Panc1 (cell line): ENCODE results near the gene TMC3. TPM values are rescaled to one million over a fixed set of nuclear protein-coding genes. Genes with fewer than 3 reads are reported as not detected.

Experiments
- ATAC-seq: fragments of 200-7000 bp; cut with Tn5 transposase; 2 replicates; pipeline ENCODE4 v1.9.1; 2020; ENCODE audit warnings: mild to moderate bottlenecking, moderate library complexity
- BruUV-seq: library from RNA; stranded (reverse); fragments of 400-500 nt; replicated peaks from 2 replicates; lab custom pipeline; 2021; lab: Mats Ljungman, UMichigan
- CTCF ChIA-PET: fragments of 300-600 bp; sonication (Branson Sonifier 250); formaldehyde crosslinking; loops from one replicate; lab custom pipeline; 2022; ENCODE audit warnings: antibody characterized with exemption; lab: Charles Lee
- POLR2A ChIA-PET: fragments of 300-600 bp; sonication (Branson Sonifier 250); formaldehyde crosslinking; loops from one replicate; lab custom pipeline; 2022; ENCODE audit warnings: antibody characterized with exemption; lab: Charles Lee
- DNase-seq: peaks from one replicate; pipeline ENCODE4 v3.0.0-alpha.2; 2010; ENCODE audit warnings: low read depth, low spot score
- H3K27ac ChIP-seq: 2 replicates; pipeline ENCODE4 v1.5.1; 2011; ENCODE audit warnings: mild to moderate bottlenecking, low read length, inconsistent platforms
- H3K27me3 ChIP-seq: fragments of 200-500 bp; sonication (Bioruptor generic); 2 replicates; pipeline ENCODE4 v1.6.0; 2014; ENCODE audit warnings: low read length, inconsistent platforms; ENCODE audit not compliant: control insufficient read depth, insufficient read depth
- H3K36me3 ChIP-seq: fragments of 200-500 bp; sonication (Bioruptor generic); 2 replicates; pipeline ENCODE4 v1.5.1; 2014; ENCODE audit warnings: inconsistent platforms, mild to moderate bottlenecking, low read length, moderate library complexity; ENCODE audit not compliant: control insufficient read depth, insufficient read depth
- H3K4me1 ChIP-seq: 2 replicates; pipeline ENCODE4 v1.5.1; 2011; ENCODE audit warnings: inconsistent platforms, mild to moderate bottlenecking, low read length, moderate library complexity; ENCODE audit not compliant: control insufficient read depth, insufficient read depth
- H3K4me3 ChIP-seq, 2 experiments: 2 replicates each; pipeline ENCODE4 v1.5.1; 2011 to 2012; ENCODE audit warnings: low read depth in 2 of 2, low read length in 2 of 2, mild to moderate bottlenecking in 2 of 2, inconsistent platforms in 1 of 2, moderate library complexity in 1 of 2
- H3K9me3 ChIP-seq: fragments of 200-500 bp; sonication (Bioruptor generic); 2 replicates; pipeline ENCODE4 v1.5.1; 2014; ENCODE audit warnings: low read depth, mild to moderate bottlenecking, inconsistent platforms, low read length, moderate library complexity; ENCODE audit not compliant: control insufficient read depth, insufficient read depth
- POLR2AphosphoS5 ChIP-seq: IDR thresholded peaks from 2 replicates; pipeline ENCODE4 v1.6.1; 2012; ENCODE audit warnings: mild to moderate bottlenecking, low read depth, low read length, moderate library complexity
- REST ChIP-seq, 2 experiments: IDR thresholded peaks; 2 replicates each; pipeline ENCODE4 v1.6.1; 2011 to 2012; ENCODE audit warnings: low read depth in 2 of 2, control low read depth in 1 of 2, low read length in 1 of 2, mild to moderate bottlenecking in 1 of 2, moderate library complexity in 1 of 2; ENCODE audit not compliant: insufficient read depth in 1 of 2
- SIN3A ChIP-seq: IDR thresholded peaks from 2 replicates; pipeline ENCODE4 v1.6.1; 2012; ENCODE audit warnings: low read depth, mild to moderate bottlenecking, low read length, moderate library complexity, borderline replicate concordance; ENCODE audit not compliant: insufficient read depth
- TCF7L2 ChIP-seq: IDR thresholded peaks from 2 replicates; pipeline ENCODE4 v1.6.1; 2011; ENCODE audit warnings: mild to moderate bottlenecking, low read depth, low read length, inconsistent platforms
- in situ Hi-C: cut with HindIII; loops from 2 replicates; pipeline ENCODE4 v1.10.0; 2016; ENCODE audit warnings: low sequenced_read_pairs, low pct_unique_long_range_greater_than_20kb
- intact Hi-C: fragments of 100-400 bp; cut with micrococcal nuclease; formaldehyde crosslinking; loops from one replicate; pipeline ENCODE4 v1.10.0; 2022; ENCODE audit not compliant: unreplicated experiment
- total RNA-seq: library from RNA; stranded (reverse); gene quantifications from one replicate; pipeline ENCODE4 v1.2.1, GENCODE V29; 2021; ENCODE audit not compliant: unreplicated experiment
- TF ChIP-seq, protein P1 (sequence below): fragments of 450-650 bp; IDR thresholded peaks from 2 replicates; pipeline ENCODE4 v1.5.1; 2017; ENCODE audit warnings: mild to moderate bottlenecking

TMC3 gene
- total RNA-seq, 1 experiment from 2014 or later: not detected

DNA sequence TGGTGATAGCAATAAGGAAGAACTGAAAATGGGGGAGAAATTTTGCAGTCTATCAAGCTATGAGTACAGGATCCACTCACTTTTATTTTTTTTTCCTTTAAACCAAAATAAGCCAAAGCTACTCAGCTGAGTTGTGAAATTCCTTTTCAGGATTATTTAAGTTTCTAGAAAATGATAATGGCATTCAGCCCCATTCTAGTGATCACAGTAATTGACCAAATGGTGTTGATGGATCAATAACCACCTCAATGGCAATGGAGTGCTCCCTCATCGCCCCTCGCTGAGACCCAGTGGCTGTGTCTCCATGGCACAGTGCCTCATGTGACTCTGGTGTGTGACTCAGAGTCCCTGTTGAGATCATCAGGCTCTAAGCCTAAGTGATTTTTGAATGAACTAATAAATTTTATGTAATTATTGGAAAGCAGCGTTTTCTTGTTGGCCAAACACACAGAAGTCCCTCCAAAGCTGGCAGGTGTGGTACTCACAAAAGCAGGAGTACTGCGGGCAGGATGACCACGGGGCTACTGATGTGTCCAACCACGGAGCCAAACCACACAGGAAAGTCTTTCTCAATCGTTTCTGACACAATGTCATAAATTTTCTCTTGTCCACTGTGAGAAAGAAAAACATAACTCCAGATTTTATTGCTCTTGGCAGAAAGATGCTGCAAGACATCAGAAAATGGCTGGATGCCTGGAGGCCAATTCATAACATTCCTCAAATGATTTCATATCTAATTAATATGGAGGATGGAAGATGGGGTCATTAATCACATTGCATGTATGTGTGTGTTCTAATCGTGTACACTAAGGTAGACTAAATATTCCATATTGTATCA lies 35.6 kb downstream of the TMC3 start:
- ATAC-seq (no peak), DNase-seq (no peak)
- H3K4me3 ChIP-seq: no peak overlapping the region
- POLR2A ChIA-PET: no interaction called here
- no peaks in the 10 kb centered on the region for H3K9me3 ChIP-seq
- no peak for TF ChIP-seq POLR2AphosphoS5
- no peak for TF ChIP-seq REST (IDR thresholded peaks at IDR 0.05; ENCODE audit: insufficient read depth in 1 of 2, low read depth in 2 of 2, low read length in 1 of 2)
- TF ChIP-seq SIN3A: no peak
- TF ChIP-seq, protein P1, sequence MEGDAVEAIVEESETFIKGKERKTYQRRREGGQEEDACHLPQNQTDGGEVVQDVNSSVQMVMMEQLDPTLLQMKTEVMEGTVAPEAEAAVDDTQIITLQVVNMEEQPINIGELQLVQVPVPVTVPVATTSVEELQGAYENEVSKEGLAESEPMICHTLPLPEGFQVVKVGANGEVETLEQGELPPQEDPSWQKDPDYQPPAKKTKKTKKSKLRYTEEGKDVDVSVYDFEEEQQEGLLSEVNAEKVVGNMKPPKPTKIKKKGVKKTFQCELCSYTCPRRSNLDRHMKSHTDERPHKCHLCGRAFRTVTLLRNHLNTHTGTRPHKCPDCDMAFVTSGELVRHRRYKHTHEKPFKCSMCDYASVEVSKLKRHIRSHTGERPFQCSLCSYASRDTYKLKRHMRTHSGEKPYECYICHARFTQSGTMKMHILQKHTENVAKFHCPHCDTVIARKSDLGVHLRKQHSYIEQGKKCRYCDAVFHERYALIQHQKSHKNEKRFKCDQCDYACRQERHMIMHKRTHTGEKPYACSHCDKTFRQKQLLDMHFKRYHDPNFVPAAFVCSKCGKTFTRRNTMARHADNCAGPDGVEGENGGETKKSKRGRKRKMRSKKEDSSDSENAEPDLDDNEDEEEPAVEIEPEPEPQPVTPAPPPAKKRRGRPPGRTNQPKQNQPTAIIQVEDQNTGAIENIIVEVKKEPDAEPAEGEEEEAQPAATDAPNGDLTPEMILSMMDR: no peak
- no peak for TF ChIP-seq TCF7L2
- CTCF ChIA-PET: no interaction called here
- no TSS peak for BruUV-seq
- H3K36me3 ChIP-seq: no peaks in the 10 kb centered on the region
- no peak overlapping the region for H3K27ac ChIP-seq
- intact Hi-C loops: no loop called here
- in situ Hi-C loops: no loop called here
- H3K4me1 ChIP-seq: peaks cover 5% of the 10 kb centered on the region; the same call in 1 of the 2 replicates
- H3K27me3 ChIP-seq: peaks cover 14% of the 10 kb centered on the region

DNA sequence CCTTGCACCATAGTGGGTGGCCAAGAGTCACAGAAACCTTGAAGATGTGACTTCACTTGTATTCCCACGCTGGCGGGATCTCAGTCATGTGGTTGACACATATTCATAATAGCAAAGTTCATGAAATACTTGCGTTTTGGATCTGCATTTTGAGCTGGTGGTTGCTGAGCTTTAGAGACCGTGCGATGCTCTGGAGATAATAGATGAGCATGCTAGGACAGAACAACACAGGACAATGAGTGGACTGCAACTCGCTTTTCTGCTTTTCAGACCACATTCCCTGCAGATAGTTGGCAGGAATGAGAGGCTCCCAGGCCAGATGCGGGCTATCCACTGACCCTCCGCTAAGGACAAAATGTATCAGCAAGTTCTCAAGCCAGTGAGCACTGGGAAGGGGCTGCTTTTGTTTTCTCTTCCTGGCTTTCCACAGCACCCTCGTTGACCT lies 36.3 kb downstream of the TMC3 start:
- H3K9me3 ChIP-seq: no peaks in the 10 kb centered on the region
- in situ Hi-C loops (no loop called here), intact Hi-C loops (no loop called here)
- no peak overlapping the region for H3K27ac ChIP-seq
- TF ChIP-seq, protein P1: no peak
- TF ChIP-seq POLR2AphosphoS5 (no peak), TCF7L2 (no peak), SIN3A (no peak), REST (IDR thresholded peaks at IDR 0.05; ENCODE audit: insufficient read depth in 1 of 2, low read depth in 2 of 2, low read length in 1 of 2) (no peak)
- H3K4me1 ChIP-seq: peaks cover 5% of the 10 kb centered on the region; the same call in 1 of the 2 replicates
- peaks cover 11% of the 10 kb centered on the region for H3K27me3 ChIP-seq
- no peaks in the 10 kb centered on the region for H3K36me3 ChIP-seq
- no peak for ATAC-seq
- ChIA-PET CTCF (no interaction called here), POLR2A (no interaction called here)
- DNase-seq: no peak
- no peak overlapping the region for H3K4me3 ChIP-seq
- BruUV-seq: no TSS peak
